HUES64 (cell line): ENCODE results near the gene DHRS3.
"Not testable (repeated sequence)": the region's sequence is repeated elsewhere in the genome, so short reads cannot be mapped to it uniquely, and the experiment has no call there.

Experiments
- H3K27ac ChIP-seq: 2 replicates; pipeline ENCODE4 v1.7.0; 2013; ENCODE audit warnings: low read depth, low read length, inconsistent platforms
- H3K27me3 ChIP-seq: 2 replicates; pipeline ENCODE4 v1.6.1; 2013; ENCODE audit warnings: mild to moderate bottlenecking, low read length; ENCODE audit not compliant: insufficient read depth
- H3K36me3 ChIP-seq: 2 replicates; pipeline ENCODE4 v1.6.1; 2013; ENCODE audit warnings: mild to moderate bottlenecking, low read length; ENCODE audit not compliant: insufficient read depth
- H3K4me1 ChIP-seq: 2 replicates; pipeline ENCODE4 v1.6.1; 2013; ENCODE audit warnings: mild to moderate bottlenecking, low read length, moderate library complexity; ENCODE audit not compliant: insufficient read depth
- H3K4me3 ChIP-seq: 2 replicates; pipeline ENCODE4 v1.5.1; 2013; ENCODE audit warnings: mild to moderate bottlenecking, low read length, moderate library complexity
- H3K9ac ChIP-seq: 2 replicates; pipeline ENCODE4 v1.6.1; 2013; ENCODE audit warnings: mild to moderate bottlenecking, low read depth, low read length
- H3K9me3 ChIP-seq: 2 replicates; pipeline ENCODE4 v1.6.1; 2013; ENCODE audit warnings: low read depth, low read length; ENCODE audit not compliant: insufficient read depth
- WGBS: fragments of 150-250, 120-280 bp; methylation state at CpG from one replicate; pipeline ENCODE4 v1.1.7; 2013; ENCODE audit warnings: missing lambda C conversion rate; 5-methylcytosine and 5-hydroxymethylcytosine counted together

The DHRS3 gene

DNA sequence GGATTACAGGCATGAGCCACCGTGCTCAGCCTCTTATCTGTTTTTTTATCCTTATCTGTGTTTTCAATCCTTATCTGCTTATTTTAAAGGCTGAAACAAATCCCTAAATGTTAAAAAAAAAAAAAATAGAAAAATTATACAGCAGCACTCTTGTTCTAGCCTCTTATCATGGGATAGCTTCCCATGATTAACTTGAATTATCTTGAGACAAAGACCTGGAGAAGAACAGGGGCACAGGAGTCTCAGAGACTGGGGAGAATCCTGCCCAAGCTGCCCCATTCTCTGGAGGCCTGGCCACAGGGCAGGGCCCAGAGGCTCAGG, 86.9 kb downstream of the DHRS3 start:
- H3K4me3 ChIP-seq: no peak overlapping the region
- H3K9me3 ChIP-seq: peaks cover 2% of the 10 kb centered on the region; the same call in 1 of the 2 replicates
- WGBS: 72% methylated on average over 1 of the region's 1 CpG
- H3K9ac ChIP-seq: no peak overlapping the region
- H3K4me1 ChIP-seq: peaks cover 4% of the 10 kb centered on the region; the same call in 1 of the 2 replicates
- no peaks in the 10 kb centered on the region for H3K27me3 ChIP-seq
- H3K27ac ChIP-seq: no peak overlapping the region
- H3K36me3 ChIP-seq: no peaks in the 10 kb centered on the region

DNA sequence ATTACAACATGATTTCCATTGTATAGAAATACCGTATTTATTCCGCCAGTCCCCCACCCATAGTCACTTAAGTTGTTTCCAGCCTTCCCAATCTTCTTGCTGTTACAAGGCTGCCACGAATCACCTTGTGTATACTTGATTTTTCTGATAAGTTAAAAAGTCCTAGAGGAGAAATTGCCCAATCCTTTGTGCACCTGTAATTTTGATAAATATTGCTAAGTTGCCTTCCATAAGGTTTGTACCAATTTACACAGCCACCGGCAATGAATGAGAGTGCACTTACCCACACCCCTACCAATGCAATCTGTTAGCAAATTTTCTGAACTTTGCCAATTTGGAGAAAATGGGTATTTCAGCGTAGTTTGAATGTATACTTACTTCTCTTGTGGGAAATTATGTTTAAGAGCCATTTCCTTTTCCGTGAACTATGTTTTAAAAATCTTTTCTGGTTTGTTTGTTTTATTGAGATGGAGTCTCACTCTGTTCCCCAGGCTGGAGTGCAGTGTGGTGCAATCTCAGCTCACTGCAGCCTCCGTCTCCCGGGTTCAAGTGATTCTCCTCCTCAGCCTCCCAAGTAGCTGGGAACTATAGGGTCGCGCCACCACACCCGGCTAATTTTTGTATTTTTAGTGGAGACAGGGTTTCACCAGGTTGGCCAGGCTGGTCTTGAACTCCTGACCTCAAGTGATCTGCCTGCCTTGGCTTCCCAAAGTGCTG, 87.4 kb downstream of the DHRS3 start:
- Histone ChIP-seq H3K36me3 (no peaks in the 10 kb centered on the region), H3K27ac (no peak overlapping the region), H3K4me3 (no peak overlapping the region), H3K9me3 (no peaks in the 10 kb centered on the region; the same call in 1 of the 2 replicates), H3K9ac (no peak overlapping the region), H3K4me1 (peaks cover 4% of the 10 kb centered on the region; the same call in 1 of the 2 replicates), H3K27me3 (no peaks in the 10 kb centered on the region)
- 89% methylated on average over 11 of the region's 11 CpGs for WGBS

DNA sequence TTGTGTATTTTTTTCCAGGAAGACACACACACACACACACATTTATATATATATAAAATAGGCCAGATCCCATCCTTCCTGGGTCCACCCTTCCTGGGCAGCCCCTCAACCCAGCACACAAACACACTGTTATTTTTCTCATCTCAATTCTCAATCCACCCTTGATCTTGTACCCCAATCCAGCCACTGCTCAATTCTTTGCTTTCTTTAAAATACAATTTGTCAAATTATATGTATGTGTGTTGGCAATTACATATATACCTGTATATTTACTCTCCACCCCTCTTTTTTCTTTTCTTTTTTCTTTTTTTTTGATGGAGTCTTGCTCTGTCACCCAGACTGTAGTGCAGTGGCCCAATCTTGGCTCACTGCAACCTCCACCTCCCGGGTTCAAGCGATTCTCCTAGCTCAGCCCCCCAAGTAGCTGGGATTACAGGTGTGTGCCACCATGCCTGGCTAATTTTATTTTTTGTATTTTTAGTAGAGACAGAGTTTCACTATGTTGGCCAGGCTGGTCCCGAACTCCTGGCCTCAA, 88.3 kb downstream of the DHRS3 start:
- 99% methylated on average over 3 of the region's 3 CpGs for WGBS
- Histone ChIP-seq H3K9ac (no peak overlapping the region), H3K9me3 (no peaks in the 10 kb centered on the region), H3K27ac (no peak overlapping the region), H3K36me3 (no peaks in the 10 kb centered on the region), H3K4me3 (no peak overlapping the region), H3K4me1 (peaks cover 4% of the 10 kb centered on the region; the same call in 1 of the 2 replicates), H3K27me3 (no peaks in the 10 kb centered on the region)

DNA sequence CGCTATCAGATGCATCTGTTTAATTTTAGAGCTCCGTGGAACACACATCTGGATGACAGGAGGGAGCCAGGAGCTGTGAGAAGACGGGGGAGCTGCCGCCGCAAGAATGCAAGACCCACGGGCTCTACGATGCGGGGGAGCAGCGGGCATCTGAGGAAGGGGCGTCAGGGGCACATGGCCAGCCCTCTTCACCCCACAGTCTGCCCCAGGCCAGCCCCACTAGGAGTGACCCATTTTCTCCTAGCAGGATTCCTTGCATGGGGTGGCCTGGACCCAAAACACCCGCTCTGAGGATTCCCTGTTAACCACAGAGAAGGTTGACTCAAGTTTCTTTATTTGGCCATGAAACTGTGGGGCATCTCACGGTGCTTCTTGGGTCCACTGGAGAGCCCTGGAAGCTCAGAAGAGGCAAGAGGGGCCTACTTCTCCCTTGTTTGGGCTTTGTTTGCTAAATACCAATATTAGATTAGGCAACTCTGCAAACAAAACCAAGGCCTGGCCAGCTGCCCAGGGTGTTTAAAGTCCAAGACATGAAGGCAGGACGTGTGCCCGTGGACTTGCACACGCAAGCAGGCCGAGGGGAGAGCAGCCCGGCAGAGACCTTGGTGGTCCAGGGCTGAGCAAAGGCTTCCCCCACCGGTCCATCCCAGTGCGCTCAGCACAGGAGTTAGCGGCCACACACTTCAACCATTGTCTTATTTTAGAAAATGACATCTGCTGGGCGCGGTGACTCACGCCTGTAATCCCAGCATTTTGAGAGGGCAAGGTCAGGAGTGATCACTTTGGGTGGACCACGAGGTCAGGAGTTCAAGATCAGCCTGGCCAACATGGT, 89.8 kb downstream of the DHRS3 start:
- Histone ChIP-seq H3K9me3 (no peaks in the 10 kb centered on the region), H3K4me3 (no peak overlapping the region), H3K36me3 (no peaks in the 10 kb centered on the region), H3K27ac (no peak overlapping the region), H3K4me1 (peaks cover 4% of the 10 kb centered on the region; the same call in 1 of the 2 replicates), H3K9ac (no peak overlapping the region), H3K27me3 (no peaks in the 10 kb centered on the region)
- 94% methylated on average over 24 of the region's 24 CpGs for WGBS

DNA sequence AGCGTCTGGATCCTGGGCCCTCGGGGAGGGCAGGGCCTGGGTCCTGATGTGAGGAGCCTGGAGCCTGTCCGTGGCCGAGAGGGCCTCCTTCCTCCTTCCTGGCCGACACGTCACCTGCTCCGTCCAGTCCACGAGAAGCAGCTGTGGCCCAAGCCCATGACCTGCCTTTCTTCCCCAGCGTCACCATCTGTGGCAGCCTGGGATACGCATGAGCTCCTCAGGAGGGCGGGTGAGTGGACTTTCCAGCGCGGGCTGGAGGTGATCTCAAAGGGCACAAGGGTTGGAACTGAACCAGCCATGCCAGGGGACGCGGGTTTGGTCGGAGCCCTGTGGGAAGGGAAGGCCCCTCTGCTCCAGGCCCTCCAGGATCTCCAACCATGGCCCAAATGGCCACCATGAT, 90.4 kb downstream of the DHRS3 start:
- Histone ChIP-seq H3K36me3 (no peaks in the 10 kb centered on the region), H3K4me1 (peaks cover 4% of the 10 kb centered on the region; the same call in 1 of the 2 replicates), H3K9ac (no peak overlapping the region), H3K27ac (no peak overlapping the region), H3K4me3 (no peak overlapping the region), H3K9me3 (no peaks in the 10 kb centered on the region), H3K27me3 (no peaks in the 10 kb centered on the region)
- WGBS: 95% methylated on average over 16 of the region's 16 CpGs

DNA sequence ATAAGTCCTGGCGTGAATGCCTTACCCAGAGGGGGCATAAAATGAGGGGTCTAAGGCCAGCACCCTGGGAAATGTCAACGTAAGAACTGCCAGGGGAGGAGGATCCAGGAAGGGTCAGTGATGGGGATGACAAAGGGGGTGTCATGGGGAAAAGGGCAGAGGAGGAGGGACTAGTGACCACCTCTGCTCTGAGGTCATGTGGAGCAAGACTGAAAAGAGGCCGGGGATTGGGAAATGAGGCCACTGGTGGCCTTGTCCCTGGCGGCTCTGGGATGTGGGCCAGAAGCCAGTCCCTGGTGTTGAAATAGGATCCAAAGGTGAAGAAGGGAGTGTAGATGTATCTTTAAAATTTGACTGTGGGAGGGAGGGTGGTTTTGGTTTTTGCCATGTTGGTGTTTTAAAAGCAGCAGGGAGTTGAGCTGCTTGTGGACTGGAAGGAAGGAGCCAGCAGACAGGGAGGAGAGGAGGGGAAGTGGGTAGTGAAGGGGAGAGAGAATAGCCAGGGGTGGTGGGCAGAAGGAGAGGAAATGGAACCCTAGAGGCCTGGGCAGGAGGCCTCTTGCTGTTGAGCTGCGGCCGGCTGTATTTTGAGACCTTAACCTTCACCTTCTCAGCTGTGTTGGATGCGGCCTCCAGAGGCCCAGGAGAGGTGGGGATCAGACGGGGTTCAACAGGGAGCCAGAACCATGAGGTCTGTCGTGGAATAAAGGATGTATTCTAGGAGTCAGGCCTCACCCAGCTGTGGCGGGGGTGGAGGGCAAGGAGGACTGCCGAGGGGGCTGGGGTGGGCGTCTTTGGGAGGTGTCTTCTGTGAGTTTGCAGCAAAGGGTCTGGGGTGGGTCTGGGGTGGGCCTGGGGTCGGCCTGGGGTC, 92.5 kb downstream of the DHRS3 start:
- no peaks in the 10 kb centered on the region for H3K36me3 ChIP-seq
- H3K27ac ChIP-seq: no peak overlapping the region
- no peaks in the 10 kb centered on the region for H3K9me3 ChIP-seq
- H3K9ac ChIP-seq: no peak overlapping the region
- WGBS: 91% methylated on average over 12 of the region's 13 CpGs
- H3K27me3 ChIP-seq: no peaks in the 10 kb centered on the region
- no peak overlapping the region for H3K4me3 ChIP-seq
- peaks cover 4% of the 10 kb centered on the region; the same call in 1 of the 2 replicates for H3K4me1 ChIP-seq

DNA sequence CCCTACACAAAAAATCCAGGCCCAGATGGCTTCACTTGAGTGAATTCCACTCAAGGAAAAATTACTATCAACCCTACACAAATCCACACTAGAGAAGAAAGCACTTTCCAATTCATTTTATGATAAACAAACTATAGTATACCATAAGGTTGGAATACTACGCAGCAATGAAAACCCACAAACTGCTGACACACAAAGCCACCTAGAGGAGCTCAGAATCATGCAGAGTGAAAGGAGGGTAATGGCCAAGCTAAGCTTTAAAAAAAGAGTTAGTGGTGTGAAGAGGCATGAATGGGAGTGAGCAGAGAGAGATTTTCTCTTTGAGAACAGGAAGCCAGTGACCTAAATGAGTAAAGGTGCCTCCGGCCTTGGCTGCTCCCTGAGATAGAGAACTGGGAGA, 93.7 kb downstream of the DHRS3 start:
- Histone ChIP-seq H3K36me3 (no peaks in the 10 kb centered on the region), H3K27me3 (no peaks in the 10 kb centered on the region), H3K9me3 (no peaks in the 10 kb centered on the region), H3K4me1 (peaks cover 2% of the 10 kb centered on the region; the same call in 1 of the 2 replicates), H3K9ac (no peak overlapping the region), H3K4me3 (no peak overlapping the region), H3K27ac (no peak overlapping the region)
- WGBS: 88% methylated on average over 1 of the region's 2 CpGs

GRCh38 chr1:12522780-12523179, 95.2 kb downstream of the DHRS3 start:
- not testable (repeated sequence) for H3K9me3 ChIP-seq, H3K4me1 ChIP-seq, H3K9ac ChIP-seq, H3K27ac ChIP-seq, H3K27me3 ChIP-seq, H3K36me3 ChIP-seq, H3K4me3 ChIP-seq
- over 99% methylated on average over 9 of the region's 9 CpGs for WGBS

DNA sequence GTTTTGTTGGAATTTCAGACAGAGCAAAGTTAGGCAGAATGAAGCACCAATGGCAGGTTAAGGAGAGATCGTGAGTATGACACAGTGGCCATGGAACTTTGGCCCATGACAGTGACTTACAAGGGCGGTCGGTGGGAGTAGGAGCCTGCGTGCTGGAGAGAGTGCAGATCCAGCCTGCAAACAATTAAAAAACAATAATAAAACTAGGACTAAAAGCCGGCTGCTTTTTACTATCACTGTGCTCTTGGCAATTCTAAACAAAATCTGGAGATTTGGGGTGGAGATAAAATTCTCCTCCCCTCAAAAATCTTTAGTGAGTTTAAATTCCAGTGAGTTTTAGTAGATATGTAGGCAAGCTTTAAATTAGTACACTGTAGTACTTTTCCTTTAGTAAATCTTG, 96.9 kb downstream of the DHRS3 start:
- 93% methylated on average over 4 of the region's 5 CpGs for WGBS
- no peak overlapping the region for H3K4me3 ChIP-seq
- H3K9ac ChIP-seq: no peak overlapping the region
- H3K9me3 ChIP-seq: no peaks in the 10 kb centered on the region
- no peaks in the 10 kb centered on the region for H3K27me3 ChIP-seq
- no peaks in the 10 kb centered on the region for H3K4me1 ChIP-seq
- no peak overlapping the region for H3K27ac ChIP-seq
- H3K36me3 ChIP-seq: no peaks in the 10 kb centered on the region

GRCh38 chr1:12519693-12520364, 98.2 kb downstream of the DHRS3 start:
- Histone ChIP-seq H3K9ac (no peak overlapping the region), H3K9me3 (no peaks in the 10 kb centered on the region), H3K36me3 (no peaks in the 10 kb centered on the region), H3K27me3 (no peaks in the 10 kb centered on the region), H3K27ac (no peak overlapping the region), H3K4me1 (no peaks in the 10 kb centered on the region), H3K4me3 (no peak overlapping the region)
- 95% methylated on average over 11 of the region's 11 CpGs for WGBS
